NCI-H146 (cell line): ENCODE data around the gene DNAH17.

Experiments used
- DNase-seq: peaks from one replicate; lab custom pipeline; 2025; lab: John Stamatoyannopoulos, UW

DNAH17 gene

GRCh38 chr17:78494696-78495330 is 82.4 kb downstream of the DNAH17 start:
- DNase-seq: no peak

- DNase-seq: no peak
Measured at GRCh38 chr17:78493853-78494695, 83.1 kb downstream of the DNAH17 start.

DNA sequence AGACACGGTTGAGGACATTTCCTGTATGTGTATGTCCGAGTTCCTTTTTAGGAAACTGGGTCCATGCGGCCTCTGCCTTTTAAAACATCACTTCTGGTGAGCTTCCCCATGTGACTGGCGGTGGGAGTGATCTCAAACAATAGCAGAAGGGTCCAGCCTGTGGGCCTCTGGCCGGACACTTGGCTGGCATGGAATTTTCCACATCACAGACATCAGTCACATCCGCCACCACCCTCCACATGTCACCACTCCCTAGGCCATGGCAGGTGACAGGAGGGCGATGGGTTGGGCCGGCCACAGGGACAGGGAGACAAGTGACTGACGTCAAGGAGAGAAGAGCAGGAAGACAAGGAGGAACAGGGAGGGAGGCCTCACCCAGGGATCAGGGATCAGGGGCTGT is 83.7 kb downstream of the DNAH17 start:
- DNase-seq: no peak

GRCh38 chr17:78492116-78492799 is 84.9 kb downstream of the DNAH17 start:
- no peak for DNase-seq

- DNase-seq: no peak
Measured at GRCh38 chr17:78491236-78492115, 85.7 kb downstream of the DNAH17 start.

GRCh38 chr17:78490673-78491072 is 86.5 kb downstream of the DNAH17 start:
- no peak for DNase-seq

DNA sequence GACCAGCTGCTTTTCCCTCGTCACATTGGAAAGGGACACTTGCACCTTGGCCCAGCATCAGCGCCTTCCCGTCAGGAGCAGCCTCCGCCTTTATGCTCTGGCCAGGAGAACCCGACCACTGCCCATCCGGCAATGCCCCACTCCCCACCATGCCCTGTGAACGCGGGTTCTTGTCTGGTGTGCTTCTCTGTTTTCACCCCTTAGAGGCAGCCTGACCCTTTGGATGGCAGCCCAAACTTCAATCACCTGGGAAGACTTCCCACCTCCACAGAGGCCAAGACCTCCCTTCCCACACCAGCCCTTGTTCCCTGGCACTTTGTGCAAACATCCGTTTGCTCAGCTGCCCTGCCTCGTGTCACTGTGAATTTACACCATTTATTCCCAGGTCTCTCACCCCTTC is 87.0 kb downstream of the DNAH17 start:
- DNase-seq: no peak

- DNase-seq: no peak
Measured at GRCh38 chr17:78488867-78489634, 88.1 kb downstream of the DNAH17 start.

DNA sequence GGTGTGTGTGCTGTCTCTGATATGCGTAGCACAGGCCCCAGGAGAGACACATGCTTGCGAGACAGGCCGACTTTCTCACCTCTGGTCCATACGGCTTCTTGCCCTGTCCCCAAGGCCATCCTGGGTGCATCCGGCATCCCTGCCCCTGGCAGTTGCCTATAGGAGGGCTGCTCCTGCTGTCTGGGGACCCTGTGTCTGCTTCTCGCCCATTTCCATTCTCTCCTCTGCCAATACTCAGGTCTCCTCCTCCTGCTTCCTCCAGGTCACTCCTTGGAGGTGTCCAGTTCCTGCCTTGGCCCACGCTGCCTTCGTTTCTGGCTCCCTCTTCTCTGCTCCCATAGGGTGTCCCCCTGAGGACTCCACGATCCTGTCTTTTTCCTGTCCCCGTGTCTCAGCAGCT is 89.0 kb downstream of the DNAH17 start:
- DNase-seq: no peak

DNA sequence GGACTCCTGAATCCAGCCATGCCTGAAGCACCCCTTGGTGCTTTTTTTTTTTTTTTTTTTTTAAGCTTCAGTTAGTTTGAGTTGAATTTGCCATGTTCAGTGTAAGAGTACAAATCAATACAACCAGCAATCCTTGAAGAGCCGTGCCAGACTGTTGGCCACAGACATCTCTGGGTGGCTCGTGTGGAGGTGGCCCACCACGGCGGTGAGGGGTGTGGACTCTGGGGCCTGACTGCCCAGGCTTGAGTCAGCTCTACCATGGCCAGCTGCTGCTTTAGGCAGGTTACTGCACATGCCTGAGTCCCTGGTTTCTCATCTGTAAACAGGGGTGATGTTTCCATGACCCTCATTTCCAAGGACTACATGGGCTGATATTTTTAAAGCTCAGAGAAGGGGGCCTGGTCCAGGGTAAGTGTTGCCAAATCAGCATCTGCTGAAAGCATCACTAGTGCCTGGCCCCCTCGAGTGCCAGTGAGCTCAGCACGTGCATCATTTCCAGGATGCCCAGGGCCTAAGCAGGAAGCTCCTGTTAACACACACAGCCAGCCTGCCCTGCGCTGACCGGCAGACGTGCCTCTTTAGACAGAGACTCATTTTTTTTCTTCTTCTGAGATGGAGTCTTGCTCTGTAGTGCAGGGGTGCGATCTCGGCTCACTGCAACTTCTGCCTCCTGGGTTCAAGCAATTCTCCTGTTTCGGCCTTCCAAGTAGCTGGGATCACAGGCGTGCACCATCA is 90.1 kb downstream of the DNAH17 start:
- no peak for DNase-seq

- DNase-seq: no peak
Measured at GRCh38 chr17:78486228-78486802, 90.9 kb downstream of the DNAH17 start.

DNA sequence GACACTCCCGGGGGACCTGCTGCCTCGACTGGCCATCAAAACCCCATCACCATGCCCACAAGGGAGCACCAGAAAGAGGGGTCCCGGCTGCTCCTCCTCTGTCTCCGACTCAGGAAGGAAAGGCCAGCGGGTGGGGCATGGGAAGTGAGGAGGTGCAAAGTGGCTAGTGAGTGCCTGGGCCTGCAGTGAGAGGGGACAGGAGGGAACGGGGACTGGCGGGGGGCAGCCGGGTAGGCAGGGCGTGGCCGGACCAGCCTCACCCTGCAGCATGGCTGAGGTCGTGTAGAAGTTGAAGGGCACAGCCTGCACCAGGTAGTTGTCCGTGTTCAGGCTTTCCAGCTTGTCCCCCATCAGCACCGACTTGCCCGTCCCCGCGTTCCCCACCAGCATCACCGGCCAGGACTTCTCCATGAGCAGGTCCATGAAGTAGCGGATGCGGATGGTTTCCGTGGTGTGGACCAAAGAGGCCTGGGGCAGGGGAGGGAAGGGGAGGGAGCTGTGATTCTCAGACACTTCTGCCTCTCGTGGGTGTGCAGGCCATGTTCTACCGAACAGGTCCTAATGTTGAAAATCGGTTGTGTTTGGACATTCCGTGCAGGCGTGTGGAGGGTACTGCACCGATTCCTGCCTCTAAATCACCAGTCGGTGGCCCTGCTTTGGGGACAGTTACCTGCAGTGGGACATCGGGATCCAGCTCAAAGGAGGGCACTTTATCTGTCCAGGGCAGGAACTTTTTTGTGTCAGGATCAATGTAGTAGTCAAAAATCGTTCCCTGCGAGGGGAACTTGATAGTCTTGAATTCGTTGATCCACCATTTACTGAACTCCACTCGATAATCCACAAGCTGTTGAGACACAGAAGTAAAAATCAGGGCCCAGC is 91.7 kb downstream of the DNAH17 start:
- DNase-seq: no peak

DNA sequence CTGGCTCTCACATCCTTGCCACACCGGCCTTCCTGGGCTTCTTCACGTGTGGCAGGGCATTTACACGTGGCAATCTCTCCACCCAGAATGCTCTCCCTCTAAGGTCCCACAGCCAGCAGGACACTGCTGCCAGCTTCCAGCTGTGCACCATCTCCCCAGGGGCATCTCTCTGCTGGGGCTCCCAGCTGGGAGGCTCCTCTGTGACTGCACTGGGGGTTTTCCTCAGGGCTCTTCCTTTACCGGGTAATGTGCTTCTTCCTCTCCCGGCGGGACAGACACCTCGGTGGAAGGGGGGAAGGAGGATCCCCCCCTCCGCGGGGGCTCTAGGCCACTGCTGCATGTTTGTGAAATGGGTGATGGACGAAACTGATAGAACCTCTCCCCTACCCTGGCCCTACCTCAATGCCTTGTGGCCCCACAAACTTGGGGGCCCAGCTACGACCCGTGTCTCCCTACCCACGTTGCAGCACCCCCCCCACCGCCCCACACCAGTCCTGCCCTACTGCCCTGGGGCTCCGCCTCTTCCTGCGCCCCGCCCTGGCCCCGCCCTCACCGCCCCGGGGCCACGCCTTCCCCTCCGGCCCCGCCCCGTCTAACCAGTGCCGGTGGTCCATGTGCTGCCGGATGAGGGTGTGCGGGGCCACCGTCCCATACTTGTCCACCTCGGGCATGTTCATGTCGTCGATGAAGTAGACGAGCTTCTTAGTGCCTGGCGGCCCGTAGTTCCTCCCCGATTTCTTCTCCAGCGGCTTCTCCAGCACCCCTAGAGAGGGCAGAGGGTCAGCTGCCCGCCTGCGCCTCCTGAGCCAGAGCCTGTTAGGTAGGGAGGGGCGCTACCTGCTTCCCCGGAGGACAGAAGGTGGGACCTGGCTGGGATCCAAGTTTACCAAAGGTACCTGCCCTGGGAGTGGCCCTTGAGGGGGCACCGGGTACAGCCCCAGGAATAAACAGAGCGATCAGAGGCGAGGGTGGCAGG is 92.6 kb downstream of the DNAH17 start:
- DNase-seq: peak; percentile 45

DNA sequence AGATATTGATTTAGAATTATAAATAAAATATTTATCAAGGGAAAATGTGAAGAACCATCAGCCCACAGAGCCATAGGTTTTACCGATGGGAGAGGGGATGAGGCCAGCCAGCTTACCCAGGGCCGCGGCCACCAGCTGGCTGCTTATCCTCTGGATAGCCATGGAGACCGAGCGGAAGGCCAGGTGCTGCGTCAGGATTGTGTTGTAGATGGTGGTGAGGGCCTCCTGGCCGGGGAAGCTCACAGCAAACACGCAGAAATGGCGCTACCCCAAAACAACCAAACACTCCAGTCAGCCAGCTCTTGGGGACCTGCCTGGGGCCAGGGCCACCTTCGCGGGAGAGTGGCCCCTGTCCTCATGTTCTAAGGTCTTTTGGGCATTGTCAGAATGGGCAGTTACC is 97.8 kb downstream of the DNAH17 start:
- DNase-seq: peak; percentile 36

DNA sequence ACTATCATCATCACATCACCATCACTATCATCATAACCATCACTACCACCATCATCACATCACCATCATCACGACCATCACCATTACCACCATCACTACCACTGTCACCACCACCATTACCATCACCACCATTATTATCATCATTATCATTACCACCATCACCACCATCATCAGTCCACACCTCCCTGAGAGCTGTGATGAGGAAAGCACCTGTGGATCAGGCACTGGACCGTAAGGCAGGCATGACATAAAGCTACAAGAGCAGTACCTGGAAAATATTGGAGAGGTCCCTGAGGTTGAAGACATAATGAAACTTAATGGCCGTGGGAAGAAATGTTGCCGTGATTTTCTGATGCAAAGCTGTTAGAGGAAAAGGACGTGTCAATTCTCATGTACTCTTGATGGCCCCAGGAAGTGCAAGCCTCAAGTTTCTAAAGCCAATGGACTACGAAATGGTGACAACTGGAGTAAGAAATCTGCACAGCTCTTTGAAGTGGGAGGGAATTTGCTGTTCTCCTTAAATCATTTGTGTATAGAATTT is 98.4 kb downstream of the DNAH17 start:
- no peak for DNase-seq

GRCh38 chr17:78477913-78478756 is 99.1 kb downstream of the DNAH17 start:
- DNase-seq: no peak

GRCh38 chr17:78476973-78477372 is 100.2 kb downstream of the DNAH17 start:
- peak; percentile 19 for DNase-seq
